ENCODE measurements around the gene AKR1C2. TPM values are rescaled to one million over a fixed set of nuclear protein-coding genes. Genes with fewer than 3 reads are reported as not detected.
A peak's percentile ranks its signal among the peaks of the same experiment; 100 is the strongest.
"Not testable (repeated sequence)": the region's sequence is repeated elsewhere in the genome, so short reads cannot be mapped to it uniquely, and the experiment has no call there.

AKR1C2 gene
- polyA plus RNA-seq, 1 donor from 2014 or later, result not detected

DNA sequence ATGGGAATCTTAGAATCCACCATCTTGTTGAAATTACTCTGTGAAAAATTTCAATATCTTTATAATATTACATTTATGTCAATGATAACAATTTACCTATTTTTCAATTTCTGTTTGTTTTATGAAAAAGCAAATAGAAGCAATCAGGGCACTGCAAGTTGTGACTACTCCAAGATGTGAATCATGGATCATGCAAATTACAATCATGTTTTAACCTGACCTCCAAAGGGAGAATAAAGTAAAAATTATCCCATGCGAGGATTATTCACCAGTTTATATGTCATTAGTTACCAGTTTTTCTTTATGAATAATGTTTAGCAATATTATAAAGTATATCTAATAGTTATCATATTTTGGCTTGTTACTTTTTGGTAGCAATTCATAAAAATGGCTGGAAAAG is 41.3 kb downstream of the AKR1C2 start:
- H3K27ac Mint-ChIP-seq, H3K36me3 Mint-ChIP-seq, H3K4me1 Mint-ChIP-seq, H3K9me3 Mint-ChIP-seq, H3K4me3 Mint-ChIP-seq, H3K27me3 Mint-ChIP-seq: not testable (repeated sequence)

DNA sequence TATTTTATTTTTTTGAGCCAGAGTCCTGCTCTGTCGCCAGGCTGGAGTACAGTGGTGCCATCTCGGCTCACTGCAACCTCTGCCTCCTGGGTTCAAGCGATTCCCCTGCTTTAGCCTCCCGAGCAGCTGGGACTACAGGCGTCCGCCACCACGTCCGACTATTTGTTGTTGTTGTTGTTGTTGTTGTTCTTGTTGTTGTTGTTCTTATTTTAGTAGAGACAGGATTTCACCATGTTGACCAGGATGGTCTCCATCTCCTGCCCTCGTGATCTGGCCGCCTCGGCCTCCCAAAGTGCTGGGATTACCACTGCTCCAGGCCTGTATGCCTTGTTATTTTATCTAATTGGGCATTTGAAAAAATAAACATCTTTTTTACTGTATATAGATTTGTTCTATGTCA is 42.1 kb downstream of the AKR1C2 start:
- not testable (repeated sequence) for H3K36me3 Mint-ChIP-seq, H3K27me3 Mint-ChIP-seq, H3K27ac Mint-ChIP-seq, H3K4me3 Mint-ChIP-seq, H3K4me1 Mint-ChIP-seq, H3K9me3 Mint-ChIP-seq

DNA sequence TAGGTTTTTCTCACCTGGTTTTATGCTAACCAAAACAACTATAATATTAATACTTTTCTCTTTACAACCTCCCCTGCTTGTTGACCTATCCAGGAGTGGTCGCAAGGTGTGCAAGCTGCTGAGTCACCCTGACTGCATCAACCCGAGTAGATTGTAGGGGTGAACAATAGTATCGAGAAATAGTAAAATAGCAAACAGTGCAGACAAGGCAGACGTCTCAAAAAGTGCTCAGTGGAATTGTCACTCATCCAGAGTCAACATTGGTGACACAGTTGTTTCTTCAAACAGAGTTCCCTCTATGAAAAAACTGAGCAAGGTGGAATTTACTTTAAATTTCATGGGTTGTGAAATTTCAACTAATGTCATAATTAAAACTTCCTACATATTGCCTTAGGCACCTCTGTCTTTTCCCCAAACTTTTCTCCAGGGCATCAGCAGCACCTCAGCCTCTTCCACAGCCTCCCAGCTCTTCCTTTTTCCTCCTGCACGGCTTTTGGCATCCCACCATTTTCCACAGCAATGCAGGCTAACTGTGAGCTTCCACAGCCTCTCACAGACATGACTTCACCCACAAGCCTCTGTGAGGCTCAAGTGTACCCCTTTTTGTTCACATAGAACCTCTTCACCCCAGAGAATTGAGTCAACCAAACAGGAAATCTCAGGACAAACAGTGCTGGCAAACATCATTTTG is 46.6 kb downstream of the AKR1C2 start:
- not testable (repeated sequence) for H3K36me3 Mint-ChIP-seq, H3K27me3 Mint-ChIP-seq, H3K4me1 Mint-ChIP-seq, H3K4me3 Mint-ChIP-seq, H3K9me3 Mint-ChIP-seq, H3K27ac Mint-ChIP-seq

DNA sequence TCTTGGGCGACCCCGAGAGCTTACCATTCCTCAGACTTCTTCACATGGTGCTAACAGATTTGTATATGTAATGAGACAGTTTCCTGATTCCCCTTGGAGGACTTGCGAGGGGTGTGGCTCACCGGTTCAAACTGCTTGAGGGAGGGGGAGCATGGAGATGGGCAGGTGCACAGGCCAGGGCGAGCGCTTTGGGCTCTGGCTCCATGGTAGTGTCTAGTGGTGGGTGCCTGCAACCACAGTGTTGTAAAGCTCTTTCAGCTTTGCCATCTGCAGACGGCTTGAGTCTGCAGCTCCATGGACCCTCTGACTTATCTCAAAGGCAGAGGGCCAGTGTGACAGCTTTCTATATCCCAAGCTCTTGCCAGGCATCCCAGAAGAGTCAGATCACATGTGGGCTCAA is 47.6 kb downstream of the AKR1C2 start:
- not testable (repeated sequence) for H3K36me3 Mint-ChIP-seq, H3K9me3 Mint-ChIP-seq, H3K4me3 Mint-ChIP-seq, H3K27ac Mint-ChIP-seq, H3K4me1 Mint-ChIP-seq, H3K27me3 Mint-ChIP-seq

DNA sequence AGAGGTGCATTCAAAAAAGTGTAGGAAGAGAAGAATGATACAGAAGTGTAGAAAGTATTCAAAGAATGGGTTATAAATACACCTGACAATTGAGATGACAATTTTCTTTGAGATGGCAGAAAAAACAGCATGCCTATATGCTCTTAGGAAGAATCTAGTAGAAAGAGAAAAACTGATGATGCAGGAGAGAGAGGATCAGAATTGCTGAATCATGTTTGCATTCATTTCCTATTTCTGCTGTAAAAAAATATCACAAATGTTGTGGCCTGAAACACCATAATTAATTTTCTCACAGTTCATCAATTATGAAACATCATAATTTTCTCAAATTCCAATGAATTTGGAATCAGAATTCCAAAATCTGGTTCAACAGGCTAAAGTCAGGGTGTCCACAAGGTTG is 50.3 kb downstream of the AKR1C2 start:
- Mint-ChIP-seq H3K36me3 (no peaks in the 10 kb centered on the region), H3K27ac (no peak overlapping the region), H3K4me3 (no peak overlapping the region), H3K4me1 (no peaks in the 10 kb centered on the region), H3K9me3 (peaks cover 0 to 2% (median 2%) of the 10 kb centered on the region in 3 donors), H3K27me3 (no peaks in the 10 kb centered on the region)

DNA sequence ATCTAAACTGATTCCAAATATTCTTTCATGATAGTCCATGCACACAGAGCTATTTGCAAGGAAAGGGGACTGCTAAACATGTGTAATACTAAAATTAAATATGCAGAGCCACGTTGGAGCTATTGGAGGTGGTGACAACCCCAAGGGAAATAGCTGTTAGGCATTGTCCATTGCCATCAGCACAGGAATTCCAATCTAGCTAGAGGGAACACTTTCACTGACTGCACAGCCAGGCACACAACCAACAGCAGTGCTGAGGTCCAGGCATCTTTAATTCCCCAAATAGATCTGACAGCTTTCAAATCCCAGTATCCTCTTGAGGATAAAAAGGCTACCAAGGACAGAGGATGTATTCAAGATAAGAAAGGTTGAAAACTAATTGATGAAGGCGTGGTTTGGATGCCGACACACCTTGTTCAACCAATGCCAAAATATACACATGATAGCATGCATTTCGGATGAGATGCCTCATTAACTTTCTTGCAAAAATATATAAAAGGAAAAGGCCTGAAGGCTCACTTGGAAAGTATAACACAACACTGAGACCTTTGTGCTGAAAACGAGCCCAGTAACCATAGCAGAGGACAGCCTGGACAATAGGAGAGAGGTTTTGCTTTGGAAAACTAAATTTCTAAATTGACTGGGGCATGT is 52.0 kb downstream of the AKR1C2 start:
- H3K27ac Mint-ChIP-seq, result peak overlapping the region in 1 of 3 donors; percentile 71

DNA sequence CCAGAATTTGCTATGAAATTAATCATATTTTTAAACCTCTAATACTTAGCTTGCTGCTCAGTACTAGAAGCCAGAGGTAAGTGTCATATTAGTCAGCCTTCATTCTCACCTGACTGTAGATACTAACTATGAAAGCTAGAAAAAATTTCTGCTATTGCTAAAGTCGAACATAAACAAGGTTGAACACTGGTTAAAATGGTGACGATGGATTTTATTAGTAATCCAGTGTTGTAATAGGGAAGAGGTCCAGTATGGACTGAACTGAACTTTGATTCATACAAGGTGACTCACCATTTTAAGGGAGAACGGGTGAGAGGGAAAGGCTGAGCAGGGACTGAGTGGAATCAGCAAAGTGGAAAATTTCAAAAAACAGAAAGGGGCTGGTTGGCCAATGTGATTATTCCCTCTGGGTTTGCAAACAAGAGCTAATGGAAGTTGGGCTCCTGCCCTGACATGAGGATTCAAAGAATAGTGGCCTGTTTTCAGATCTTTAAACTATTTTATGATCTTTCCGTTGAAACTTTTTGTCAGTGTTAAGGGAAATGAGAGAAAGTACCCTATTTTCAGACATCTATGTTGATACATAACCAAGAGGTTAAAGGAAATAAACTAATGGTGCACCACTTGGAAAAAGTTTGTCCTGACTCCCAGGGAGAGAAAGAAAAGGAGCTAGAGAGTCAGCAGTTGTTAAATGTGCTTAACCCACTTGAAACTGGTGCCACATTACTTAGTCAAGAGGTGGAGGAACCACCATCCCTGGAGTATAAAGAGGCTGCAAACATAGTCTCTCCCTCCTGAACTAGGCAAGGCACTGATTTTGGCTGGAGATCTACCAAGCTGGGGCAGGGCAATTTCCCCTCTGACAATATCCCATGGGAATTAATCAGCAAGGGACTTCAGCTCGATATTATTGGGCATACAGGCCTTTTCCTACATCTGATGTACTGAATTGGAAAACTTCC is 55.7 kb downstream of the AKR1C2 start:
- H3K4me1 Mint-ChIP-seq, result no peaks in the 10 kb centered on the region
- H3K4me3 Mint-ChIP-seq, result no peak overlapping the region
- H3K27ac Mint-ChIP-seq, result no peak overlapping the region
- H3K27me3 Mint-ChIP-seq, result no peaks in the 10 kb centered on the region
- H3K36me3 Mint-ChIP-seq, result no peaks in the 10 kb centered on the region
- H3K9me3 Mint-ChIP-seq, result peaks cover 0 to 2% (median 0%) of the 10 kb centered on the region in 3 donors

More for the DNA sequence above, 52.0 kb downstream of the AKR1C2 start:
- H3K9me3 Mint-ChIP-seq, H3K4me1 Mint-ChIP-seq, H3K36me3 Mint-ChIP-seq, H3K4me3 Mint-ChIP-seq, H3K27me3 Mint-ChIP-seq: not testable (repeated sequence)

DNA sequence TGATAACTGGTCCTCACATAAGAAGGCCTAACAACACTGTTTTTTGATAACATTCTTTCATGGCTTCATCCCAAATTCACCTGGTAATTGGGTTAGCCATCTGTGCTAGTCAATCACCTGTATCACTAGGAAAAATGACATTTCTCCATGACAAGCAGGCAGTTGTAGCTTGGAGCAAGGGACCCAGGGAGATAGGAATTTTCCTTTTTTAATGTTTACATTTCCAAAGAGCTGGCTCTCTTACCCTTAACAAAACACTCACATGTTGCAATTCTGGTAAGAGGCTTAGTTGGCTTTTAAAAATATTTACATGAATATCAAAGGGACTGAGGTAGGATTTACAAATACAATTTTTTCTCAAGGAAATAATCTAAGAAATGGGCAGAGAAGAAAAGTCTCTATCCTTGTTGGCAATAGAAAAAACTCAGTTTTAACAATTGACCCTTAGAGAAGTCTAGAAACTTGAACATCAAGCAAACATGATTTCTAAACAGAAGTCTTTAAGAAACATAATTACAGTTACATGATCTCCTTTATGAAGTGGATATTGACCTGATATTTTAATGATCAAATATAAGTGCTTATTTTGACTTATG is 56.5 kb downstream of the AKR1C2 start:
- Mint-ChIP-seq H3K27ac (no peak overlapping the region), H3K27me3 (no peaks in the 10 kb centered on the region), H3K9me3 (peaks cover 0 to 2% (median 0%) of the 10 kb centered on the region in 3 donors), H3K4me3 (no peak overlapping the region), H3K36me3 (no peaks in the 10 kb centered on the region), H3K4me1 (no peaks in the 10 kb centered on the region)

DNA sequence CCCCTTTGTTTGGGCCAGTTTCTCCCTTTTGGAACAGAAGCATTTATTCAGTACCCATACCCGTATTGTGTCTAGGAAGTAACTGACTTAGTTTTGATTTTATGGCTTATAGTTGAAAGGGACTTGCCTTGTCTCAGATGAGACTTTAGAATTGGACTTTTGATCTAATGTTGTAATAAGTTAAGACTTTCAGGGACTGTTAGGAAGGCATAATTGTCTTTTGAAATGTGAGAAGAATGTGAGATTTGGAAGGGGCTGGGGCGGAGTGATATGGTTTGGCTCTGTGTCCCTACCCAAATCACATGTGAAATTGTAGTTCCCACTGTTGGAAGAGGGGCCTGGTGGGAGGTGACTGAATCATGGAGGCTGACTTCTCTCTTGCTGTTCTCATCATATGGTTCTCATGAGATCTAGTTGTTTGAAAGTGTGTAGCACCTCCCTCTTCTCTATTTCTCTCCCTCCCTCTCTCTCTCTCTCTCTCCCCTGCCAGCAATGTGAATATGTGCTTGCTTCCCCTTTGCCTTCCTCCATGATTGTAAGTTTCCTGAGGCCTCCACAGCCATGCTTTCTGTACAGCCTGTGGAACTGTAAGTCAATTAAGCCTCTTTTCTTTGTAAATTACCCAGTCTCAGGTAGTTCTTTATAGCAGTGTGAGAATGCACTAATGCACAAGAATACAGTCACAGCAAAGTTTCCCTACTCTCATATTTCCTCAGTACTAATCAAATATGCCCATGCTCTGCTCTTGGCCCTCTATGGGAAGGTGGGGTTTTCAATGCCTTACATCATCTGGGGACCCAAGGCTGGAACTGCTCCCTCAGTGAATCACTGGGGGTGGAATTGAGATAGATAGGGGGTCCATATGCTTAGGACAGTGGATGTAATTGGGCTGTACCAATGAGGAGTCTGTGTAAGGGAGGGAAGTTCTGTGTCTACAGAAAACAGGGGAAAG is 57.6 kb downstream of the AKR1C2 start:
- no peaks in the 10 kb centered on the region for H3K36me3 Mint-ChIP-seq
- no peaks in the 10 kb centered on the region for H3K4me1 Mint-ChIP-seq
- no peak overlapping the region for H3K4me3 Mint-ChIP-seq
- peaks cover 0 to 2% (median 0%) of the 10 kb centered on the region in 3 donors for H3K9me3 Mint-ChIP-seq
- no peaks in the 10 kb centered on the region for H3K27me3 Mint-ChIP-seq
- no peak overlapping the region for H3K27ac Mint-ChIP-seq

DNA sequence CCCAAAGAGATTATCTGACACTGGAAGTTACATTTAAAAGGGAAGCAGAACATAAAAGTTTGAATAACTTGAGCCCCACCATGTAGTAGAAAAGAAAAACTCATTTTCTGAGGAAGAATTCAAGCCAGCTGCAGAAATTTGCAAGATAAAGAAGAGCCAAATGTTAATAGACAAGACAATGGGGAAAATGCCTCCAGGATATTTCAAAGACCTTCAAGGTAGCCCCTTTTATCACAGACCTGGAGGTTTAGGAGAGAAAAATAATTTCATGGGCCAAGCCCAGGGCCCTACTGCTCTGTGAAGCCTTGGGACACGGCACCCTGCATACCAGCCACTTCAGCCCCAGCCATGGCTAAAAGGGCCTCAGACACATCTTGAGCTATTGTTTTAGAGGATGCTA is 58.8 kb downstream of the AKR1C2 start:
- Mint-ChIP-seq H3K9me3 (no peaks in the 10 kb centered on the region), H3K36me3 (no peaks in the 10 kb centered on the region), H3K27me3 (no peaks in the 10 kb centered on the region), H3K4me3 (peak overlapping the region in 1 of 4 donors; percentile 8), H3K4me1 (no peaks in the 10 kb centered on the region), H3K27ac (no peak overlapping the region)

DNA sequence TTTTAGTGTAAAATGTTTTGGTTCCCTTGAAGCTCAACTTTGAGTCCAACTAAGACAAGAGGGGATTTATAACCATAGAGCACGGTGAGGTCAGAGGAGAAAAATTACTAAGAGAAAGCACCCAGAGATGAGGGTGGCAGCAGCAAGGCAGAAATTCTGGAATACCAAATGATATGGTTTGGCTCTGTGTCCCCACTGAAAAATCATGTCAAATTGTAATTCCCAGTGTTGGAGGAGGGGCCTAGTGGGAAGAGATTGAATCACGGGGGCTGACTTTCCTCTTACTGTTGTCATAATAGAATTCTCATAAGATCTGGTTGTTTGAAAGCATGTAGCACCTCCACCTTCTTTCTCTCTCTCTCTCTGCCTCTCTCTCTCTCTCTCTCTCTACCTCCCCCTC is 59.8 kb downstream of the AKR1C2 start:
- no peaks in the 10 kb centered on the region for H3K4me1 Mint-ChIP-seq
- no peak overlapping the region for H3K27ac Mint-ChIP-seq
- H3K27me3 Mint-ChIP-seq, result no peaks in the 10 kb centered on the region
- H3K9me3 Mint-ChIP-seq, result no peaks in the 10 kb centered on the region
- no peaks in the 10 kb centered on the region for H3K36me3 Mint-ChIP-seq
- H3K4me3 Mint-ChIP-seq, result no peak overlapping the region

DNA sequence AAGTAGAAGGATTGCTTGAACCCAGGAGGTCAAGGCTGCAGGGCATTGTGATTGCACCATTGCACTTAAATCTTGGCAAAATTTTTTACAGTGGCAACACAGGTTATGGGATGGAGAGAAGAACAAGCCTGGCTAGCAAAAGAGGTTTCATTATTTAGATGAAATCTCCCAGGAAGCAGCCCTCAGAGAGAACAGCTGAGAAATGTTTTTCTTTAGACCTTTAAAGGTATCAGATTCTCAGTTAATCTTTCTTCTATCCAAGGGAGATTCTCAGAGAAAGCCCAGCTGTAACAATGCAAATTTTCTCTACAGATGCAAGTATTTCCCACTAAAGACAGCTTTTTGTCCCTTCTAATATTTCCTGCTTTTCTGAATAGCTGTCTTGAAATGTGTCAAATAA is 60.2 kb downstream of the AKR1C2 start:
- not testable (repeated sequence) for H3K9me3 Mint-ChIP-seq, H3K4me1 Mint-ChIP-seq, H3K27ac Mint-ChIP-seq, H3K4me3 Mint-ChIP-seq, H3K27me3 Mint-ChIP-seq, H3K36me3 Mint-ChIP-seq

DNA sequence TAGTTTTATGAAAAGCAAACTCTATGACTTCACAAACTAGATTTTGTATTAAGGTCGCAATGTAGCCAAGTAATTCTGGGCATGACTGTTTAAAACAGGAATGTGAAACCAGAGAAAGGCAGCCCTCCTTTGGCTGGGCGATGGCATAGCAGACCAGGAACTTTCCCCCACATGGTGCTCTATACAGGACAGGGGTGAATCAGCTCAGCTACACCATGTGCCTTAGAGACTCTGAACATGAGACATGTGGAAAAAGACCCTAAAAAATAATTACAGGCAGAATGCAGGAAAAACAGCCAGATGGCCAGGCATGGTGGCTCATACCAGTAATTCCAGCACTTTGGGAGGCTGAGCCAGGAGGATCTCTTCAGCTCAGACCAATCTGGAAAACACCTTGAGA is 60.7 kb downstream of the AKR1C2 start:
- not testable (repeated sequence) for H3K36me3 Mint-ChIP-seq, H3K27me3 Mint-ChIP-seq, H3K4me1 Mint-ChIP-seq, H3K27ac Mint-ChIP-seq, H3K9me3 Mint-ChIP-seq, H3K4me3 Mint-ChIP-seq

DNA sequence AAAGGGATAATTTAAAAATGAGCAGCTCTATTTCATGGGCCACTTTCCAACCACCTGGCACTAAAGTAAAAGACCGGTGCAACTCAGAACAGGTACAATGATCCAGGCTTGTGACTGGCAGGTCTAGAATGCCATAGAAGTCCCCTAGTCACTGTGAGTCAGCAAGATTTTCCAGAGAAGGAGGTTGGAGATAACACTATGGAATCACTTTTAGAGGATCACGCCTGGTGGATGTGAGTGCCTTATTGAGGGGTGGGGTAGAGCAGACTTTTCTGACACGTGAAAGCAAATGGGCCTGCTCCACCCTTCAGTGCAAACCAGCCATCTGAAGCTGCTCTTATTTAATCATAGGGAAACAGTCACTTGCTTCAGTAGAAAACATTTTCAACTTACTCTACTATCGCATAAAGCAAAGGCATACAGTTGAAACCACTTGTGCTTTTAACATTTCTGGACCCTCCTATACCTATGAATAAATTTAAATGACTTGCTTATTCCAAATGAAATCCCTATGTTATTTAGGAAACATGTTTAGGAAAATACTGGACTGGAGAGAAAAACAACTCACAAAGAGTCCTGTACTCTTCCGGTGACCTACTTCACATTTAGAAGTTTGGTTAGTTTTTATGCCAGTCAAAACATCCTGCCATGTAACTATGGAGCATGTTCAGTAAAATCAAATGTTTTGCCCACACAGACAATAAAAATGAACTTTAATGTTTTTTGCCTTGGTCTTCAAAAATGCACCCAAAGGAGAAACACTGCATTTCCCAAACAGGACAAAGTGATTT is 61.9 kb downstream of the AKR1C2 start:
- Mint-ChIP-seq H3K36me3 (no peaks in the 10 kb centered on the region), H3K27ac (no peak overlapping the region)

More for the DNA sequence above, 61.9 kb downstream of the AKR1C2 start:
- H3K9me3 Mint-ChIP-seq, result no peaks in the 10 kb centered on the region
- H3K4me3 Mint-ChIP-seq, result no peak overlapping the region
- no peaks in the 10 kb centered on the region for H3K4me1 Mint-ChIP-seq
- no peaks in the 10 kb centered on the region for H3K27me3 Mint-ChIP-seq

Measured in IgD-negative memory B cell (primary cell).